K562 (cell line): ENCODE measurements around the gene EPHA2. TPM values are rescaled to one million over a fixed set of nuclear protein-coding genes. Genes with fewer than 3 reads are reported as not detected.
A peak's percentile ranks its signal among the peaks of the same experiment; 100 is the strongest.

Experiments
- JUNB ChIP-seq: fragments of 450-650 bp; formaldehyde crosslinking; conservative IDR thresholded peaks from 2 replicates; pipeline ENCODE4 v1.4.0; 2020; ENCODE audit warnings: mild to moderate bottlenecking
- MITF ChIP-seq: IDR thresholded peaks from 2 replicates; pipeline ENCODE4 v1.6.1; 2014; ENCODE audit warnings: antibody characterized with exemption
- NFIC ChIP-seq: fragments of 450-650 bp; IDR thresholded peaks from 2 replicates; pipeline ENCODE4 v1.6.1; 2017; ENCODE audit warnings: mild to moderate bottlenecking, inconsistent platforms
- NFYB ChIP-seq: IDR thresholded peaks from 2 replicates; pipeline ENCODE4 v1.6.1; 2011; ENCODE audit warnings: mild to moderate bottlenecking, moderate library complexity; ENCODE audit not compliant: insufficient read length; ENCODE audit errors: extremely low read depth
- RAD51 ChIP-seq: fragments of 450-650 bp; IDR thresholded peaks from 2 replicates; pipeline ENCODE4 v1.7.1; 2016; ENCODE audit warnings: low read depth, mild to moderate bottlenecking, borderline replicate concordance
- USF1 ChIP-seq: sonication (generic); formaldehyde crosslinking; IDR thresholded peaks from 2 replicates; pipeline ENCODE4 v1.9.0; 2022; ENCODE audit warnings: mild to moderate bottlenecking, missing genetic modification reagents
- ZBTB34 ChIP-seq: fragments of 250-450 bp; sonication (Bioruptor Pico); IDR thresholded peaks from 2 replicates; pipeline ENCODE4 v1.8.0; 2021; ENCODE audit warnings: mild to moderate bottlenecking, moderate library complexity
- ZNF696 ChIP-seq: fragments of 250-450 bp; sonication (Bioruptor Pico); conservative IDR thresholded peaks from 2 replicates; pipeline ENCODE4 v1.4.0; 2020; ENCODE audit warnings: mild to moderate bottlenecking, moderate library complexity
- polyA plus RNA-seq, 8 experiments: library from polyadenylated mRNA; depleted of rRNA in 4 of 8; stranded (reverse) in 5 of 8; unstranded in 3 of 8; fragments of >200 nt; fragmentation: Nextera tagmentation in 2 of 8; fragmentation: Illumina TruSeq in 1 of 8; extraction: Ambion mirVana in 2 of 8; extraction: Trizol in 1 of 8; gene quantifications; 2 replicates each; pipeline versions ENCODE4 v1.2.1 to v1.2.3, GENCODE V29; 2011 to 2014; ENCODE audit warnings: inconsistent platforms in 1 of 8, missing spikeins in 1 of 8
- total RNA-seq, 7 experiments: library from RNA; depleted of rRNA in 6 of 7; stranded (reverse); fragments of >200 nt in 6 of 7; fragmentation: Illumina TruSeq in 2 of 7; extraction: Trizol in 2 of 7; gene quantifications; 2 replicates each; pipeline versions ENCODE4 v1.2.1 to v1.2.3, GENCODE V29; 2011 to 2021; ENCODE audit warnings: low replicate concordance in 1 of 7
- TF ChIP-seq, protein P1 (sequence below): fragments of 450-650 bp; formaldehyde crosslinking; IDR thresholded peaks from 2 replicates; pipeline ENCODE4 v1.4.0; 2020; ENCODE audit warnings: mild to moderate bottlenecking, mixed read lengths

EPHA2 gene
- total and polyA plus RNA-seq, 9 of the 15 experiments (the other 6 are each of a cell fraction or from before 2014, with no cell fraction given): 0.04 to 0.40 (median 0.07) TPM; not detected in 4

DNA sequence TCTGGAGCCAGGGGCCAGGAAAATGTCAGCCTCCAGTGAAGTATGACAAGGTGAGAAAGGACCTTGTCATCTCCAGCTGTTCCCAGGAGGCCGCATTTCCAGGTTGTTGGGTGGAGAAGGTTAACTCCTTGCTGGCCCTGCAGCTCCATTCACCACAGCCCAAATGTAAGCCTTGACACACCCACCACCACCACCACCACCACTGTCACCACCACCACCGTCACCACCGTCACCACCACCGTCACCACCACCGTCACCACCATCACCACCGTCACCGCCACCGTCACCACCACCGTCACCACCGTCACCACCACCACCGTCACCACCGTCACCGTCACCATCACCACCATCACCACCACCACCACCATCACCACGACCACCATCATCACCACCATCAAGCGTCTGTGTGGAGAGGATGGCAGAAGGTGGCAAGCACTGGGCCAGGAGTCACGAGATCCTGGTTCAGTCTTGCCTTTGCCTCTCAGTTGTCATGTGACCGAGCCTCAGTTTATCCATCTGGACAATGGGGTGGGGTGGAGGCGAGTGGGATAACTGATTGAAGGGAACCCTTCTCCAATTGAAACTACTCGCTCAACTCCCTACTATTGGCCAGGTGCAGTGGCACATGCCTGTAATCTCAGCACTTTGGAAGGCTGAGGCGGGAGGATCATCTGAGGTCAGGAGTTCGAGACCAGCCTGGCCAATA, 61.3 kb downstream of the EPHA2 start (continued):
- TF ChIP-seq ZBTB34 (CRISPR knock-in tag) (no peak), NFYB (no peak), USF1 (CRISPR knock-in tag) (peak; percentile 82), NFIC (peak; percentile 11; the same call in 1 of the 2 replicates), MITF (no peak), ZNF696 (CRISPR knock-in tag) (no peak), RAD51 (peak; percentile 50; the same call in 1 of the 2 replicates), JUNB (CRISPR knock-in tag) (no peak)
- TF ChIP-seq, protein P1, sequence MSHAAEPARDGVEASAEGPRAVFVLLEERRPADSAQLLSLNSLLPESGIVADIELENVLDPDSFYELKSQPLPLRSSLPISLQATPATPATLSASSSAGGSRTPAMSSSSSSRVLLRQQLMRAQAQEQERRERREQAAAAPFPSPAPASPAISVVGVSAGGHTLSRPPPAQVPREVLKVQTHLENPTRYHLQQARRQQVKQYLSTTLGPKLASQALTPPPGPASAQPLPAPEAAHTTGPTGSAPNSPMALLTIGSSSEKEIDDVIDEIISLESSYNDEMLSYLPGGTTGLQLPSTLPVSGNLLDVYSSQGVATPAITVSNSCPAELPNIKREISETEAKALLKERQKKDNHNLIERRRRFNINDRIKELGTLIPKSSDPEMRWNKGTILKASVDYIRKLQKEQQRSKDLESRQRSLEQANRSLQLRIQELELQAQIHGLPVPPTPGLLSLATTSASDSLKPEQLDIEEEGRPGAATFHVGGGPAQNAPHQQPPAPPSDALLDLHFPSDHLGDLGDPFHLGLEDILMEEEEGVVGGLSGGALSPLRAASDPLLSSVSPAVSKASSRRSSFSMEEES: peak; percentile 61
